GM18526 (cell line): Measurements from ENCODE around the gene RCOR1.

Source experiments
- POLR2A ChIP-seq: IDR thresholded peaks from 3 replicates; pipeline ENCODE4 v1.6.1; 2011; ENCODE audit not compliant: insufficient read length; ENCODE audit errors: extremely low read depth

The RCOR1 gene

GRCh38 chr14:102731871-102732800 is 139.7 kb downstream of the RCOR1 start:
- TF ChIP-seq POLR2A: no peak

- no peak for TF ChIP-seq POLR2A
These were observed 140.5 kb downstream of the RCOR1 start for GRCh38 chr14:102732924-102733323.

- no peak for TF ChIP-seq POLR2A
These were observed 140.9 kb downstream of the RCOR1 start for GRCh38 chr14:102733326-102733725.

GRCh38 chr14:102734436-102734835 is 142.0 kb downstream of the RCOR1 start:
- TF ChIP-seq POLR2A: no peak

GRCh38 chr14:102736956-102737355 is 144.5 kb downstream of the RCOR1 start:
- no peak for TF ChIP-seq POLR2A

- no peak for TF ChIP-seq POLR2A
These were observed 145.2 kb downstream of the RCOR1 start for GRCh38 chr14:102737402-102738372.

- TF ChIP-seq POLR2A: no peak
These were observed 146.1 kb downstream of the RCOR1 start for GRCh38 chr14:102738373-102739189.

- no peak for TF ChIP-seq POLR2A
These were observed 146.7 kb downstream of the RCOR1 start for GRCh38 chr14:102739190-102739469.

GRCh38 chr14:102746634-102747438 is 154.4 kb downstream of the RCOR1 start:
- TF ChIP-seq POLR2A: no peak

GRCh38 chr14:102748806-102749205 is 156.4 kb downstream of the RCOR1 start:
- TF ChIP-seq POLR2A: no peak

GRCh38 chr14:102749393-102750305 is 157.2 kb downstream of the RCOR1 start:
- TF ChIP-seq POLR2A: no peak

- no peak for TF ChIP-seq POLR2A
These were observed 157.9 kb downstream of the RCOR1 start for GRCh38 chr14:102750376-102750775.

GRCh38 chr14:102751088-102751487 is 158.6 kb downstream of the RCOR1 start:
- no peak for TF ChIP-seq POLR2A
